Measurements from ENCODE around the gene MGAT1. TPM values are rescaled to one million over a fixed set of nuclear protein-coding genes. Genes with fewer than 3 reads are reported as not detected.
A peak's percentile ranks its signal among the peaks of the same experiment; 100 is the strongest.
"Not testable (repeated sequence)": the region's sequence is repeated elsewhere in the genome, so short reads cannot be mapped to it uniquely, and the experiment has no call there.

MGAT1 gene
- total RNA-seq, 1 experiment from 2014 or later, result 49.9 TPM

DNA sequence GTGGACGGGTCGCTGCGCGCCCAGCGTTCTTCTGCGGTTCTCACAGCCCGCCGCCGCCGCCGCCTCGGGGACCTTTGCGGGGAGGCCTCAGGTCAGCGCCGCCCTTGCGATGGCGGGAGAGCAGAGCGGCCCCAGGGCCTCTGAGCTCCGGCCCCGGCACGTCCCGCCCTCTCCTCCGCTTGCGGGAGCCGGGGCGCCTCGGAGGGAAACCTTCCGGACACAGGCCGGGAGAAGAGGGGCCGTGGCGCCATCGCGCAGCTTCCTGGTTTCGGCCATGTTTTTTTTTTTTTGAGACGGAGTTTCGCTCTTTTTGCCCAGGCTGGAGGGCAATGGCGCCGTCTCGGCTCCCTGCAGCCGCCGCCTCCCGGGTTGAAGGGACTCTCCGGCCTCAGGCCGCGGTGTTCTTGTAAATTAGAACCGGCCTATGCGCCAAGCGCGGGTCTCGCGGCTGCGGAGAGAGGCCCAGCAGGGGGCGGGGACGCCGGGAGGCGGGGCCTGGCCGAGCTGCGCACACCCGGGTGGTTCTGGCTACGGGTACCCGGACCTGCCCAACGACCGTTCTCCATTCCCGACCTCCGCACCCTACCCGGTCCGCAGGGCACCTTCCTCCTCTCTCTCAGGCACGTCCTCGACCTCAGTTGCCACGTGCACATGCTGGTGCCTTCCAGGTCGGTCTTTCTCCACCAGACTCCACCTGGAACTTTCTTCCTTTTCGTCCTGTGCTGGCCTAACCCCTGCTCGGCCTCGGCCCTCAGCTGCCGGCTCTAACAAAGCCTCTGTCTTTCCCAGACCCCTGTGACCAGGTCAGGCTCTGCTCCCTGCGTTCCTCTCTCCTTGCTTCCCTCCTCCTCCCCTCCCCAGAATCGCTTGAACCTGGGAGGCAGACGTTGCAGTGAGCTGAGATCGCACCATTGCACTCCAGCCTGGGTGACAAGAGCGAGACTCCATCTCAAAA lies 28.8 kb upstream of the MGAT1 start:
- ChIA-PET CTCF (no interaction called here), POLR2A (ENCODE audit: low non-redundant PET) (no interaction called here)
- Histone ChIP-seq H3K4me3 (ENCODE audit: low read depth, low read length, poor library complexity, severe bottlenecking) (peak overlapping the region; percentile 77), H3K36me3 (ENCODE audit: insufficient read depth, low read length, poor library complexity, severe bottlenecking) (peaks cover 9% of the 10 kb centered on the region), H3K4me1 (ENCODE audit: insufficient read depth, low read length, poor library complexity, severe bottlenecking) (no peaks in the 10 kb centered on the region), H3K9me3 (ENCODE audit: low read depth, low read length, poor library complexity, severe bottlenecking) (peaks cover 13% of the 10 kb centered on the region), H3K27me3 (replicated peaks; ENCODE audit: insufficient read depth, low read depth, low read length, poor library complexity) (no peaks in the 10 kb centered on the region), H3K27ac (ENCODE audit: low read depth, low read length, poor library complexity, severe bottlenecking) (peak overlapping the region; percentile 91)
- TF ChIP-seq, protein P1, sequence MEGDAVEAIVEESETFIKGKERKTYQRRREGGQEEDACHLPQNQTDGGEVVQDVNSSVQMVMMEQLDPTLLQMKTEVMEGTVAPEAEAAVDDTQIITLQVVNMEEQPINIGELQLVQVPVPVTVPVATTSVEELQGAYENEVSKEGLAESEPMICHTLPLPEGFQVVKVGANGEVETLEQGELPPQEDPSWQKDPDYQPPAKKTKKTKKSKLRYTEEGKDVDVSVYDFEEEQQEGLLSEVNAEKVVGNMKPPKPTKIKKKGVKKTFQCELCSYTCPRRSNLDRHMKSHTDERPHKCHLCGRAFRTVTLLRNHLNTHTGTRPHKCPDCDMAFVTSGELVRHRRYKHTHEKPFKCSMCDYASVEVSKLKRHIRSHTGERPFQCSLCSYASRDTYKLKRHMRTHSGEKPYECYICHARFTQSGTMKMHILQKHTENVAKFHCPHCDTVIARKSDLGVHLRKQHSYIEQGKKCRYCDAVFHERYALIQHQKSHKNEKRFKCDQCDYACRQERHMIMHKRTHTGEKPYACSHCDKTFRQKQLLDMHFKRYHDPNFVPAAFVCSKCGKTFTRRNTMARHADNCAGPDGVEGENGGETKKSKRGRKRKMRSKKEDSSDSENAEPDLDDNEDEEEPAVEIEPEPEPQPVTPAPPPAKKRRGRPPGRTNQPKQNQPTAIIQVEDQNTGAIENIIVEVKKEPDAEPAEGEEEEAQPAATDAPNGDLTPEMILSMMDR (conservative IDR thresholded peaks at IDR 0.05; ENCODE audit: low read depth, low read length), result no peak
- no peak for TF ChIP-seq EZH2 (IDR thresholded peaks at IDR 0.05; ENCODE audit: borderline replicate concordance, low read depth, low read length, poor library complexity, severe bottlenecking)
- peak; percentile 51 for DNase-seq (ENCODE audit: low spot score)
- BruUV-seq (replicated peaks), result TSS peak; percentile 63
- intact Hi-C loops (cut with micrococcal nuclease; ENCODE audit: unreplicated experiment), result no loop called here

GRCh38 chr5:180830253-180831138 lies 27.9 kb upstream of the MGAT1 start:
- H3K27ac ChIP-seq (ENCODE audit: low read depth, low read length, poor library complexity, severe bottlenecking), result peak overlapping the region; percentile 91
- DNase-seq (ENCODE audit: low spot score), result peak; percentile 43
- no peaks in the 10 kb centered on the region for H3K4me1 ChIP-seq (ENCODE audit: insufficient read depth, low read length, poor library complexity, severe bottlenecking)
- no peaks in the 10 kb centered on the region for H3K27me3 ChIP-seq (replicated peaks; ENCODE audit: insufficient read depth, low read depth, low read length, poor library complexity)
- TF ChIP-seq, protein P1 (conservative IDR thresholded peaks at IDR 0.05; ENCODE audit: low read depth, low read length), result no peak
- no peak for TF ChIP-seq EZH2 (IDR thresholded peaks at IDR 0.05; ENCODE audit: borderline replicate concordance, low read depth, low read length, poor library complexity, severe bottlenecking)
- peaks cover 13% of the 10 kb centered on the region for H3K9me3 ChIP-seq (ENCODE audit: low read depth, low read length, poor library complexity, severe bottlenecking)
- intact Hi-C loops (cut with micrococcal nuclease; ENCODE audit: unreplicated experiment), result no loop called here
- ChIA-PET POLR2A (ENCODE audit: low non-redundant PET) (no interaction called here), CTCF (no interaction called here)
- no TSS peak for BruUV-seq (replicated peaks)
- H3K36me3 ChIP-seq (ENCODE audit: insufficient read depth, low read length, poor library complexity, severe bottlenecking), result peaks cover 9% of the 10 kb centered on the region
- H3K4me3 ChIP-seq (ENCODE audit: low read depth, low read length, poor library complexity, severe bottlenecking), result peak overlapping the region; percentile 77

- intact Hi-C loops (cut with micrococcal nuclease; ENCODE audit: unreplicated experiment), result no loop called here
- Histone ChIP-seq H3K27ac (ENCODE audit: low read depth, low read length, poor library complexity, severe bottlenecking) (no peak overlapping the region), H3K9me3 (ENCODE audit: low read depth, low read length, poor library complexity, severe bottlenecking) (peaks cover 13% of the 10 kb centered on the region), H3K36me3 (ENCODE audit: insufficient read depth, low read length, poor library complexity, severe bottlenecking) (peaks cover 9% of the 10 kb centered on the region), H3K4me3 (ENCODE audit: low read depth, low read length, poor library complexity, severe bottlenecking) (no peak overlapping the region), H3K27me3 (replicated peaks; ENCODE audit: insufficient read depth, low read depth, low read length, poor library complexity) (no peaks in the 10 kb centered on the region), H3K4me1 (ENCODE audit: insufficient read depth, low read length, poor library complexity, severe bottlenecking) (no peaks in the 10 kb centered on the region)
- no peak for TF ChIP-seq EZH2 (IDR thresholded peaks at IDR 0.05; ENCODE audit: borderline replicate concordance, low read depth, low read length, poor library complexity, severe bottlenecking)
- TF ChIP-seq, protein P1 (conservative IDR thresholded peaks at IDR 0.05; ENCODE audit: low read depth, low read length), result no peak
- DNase-seq (ENCODE audit: low spot score), result no peak
- POLR2A ChIA-PET (ENCODE audit: low non-redundant PET), result no interaction called here
- no TSS peak for BruUV-seq (replicated peaks)
- CTCF ChIA-PET, result no interaction called here
Measured at GRCh38 chr5:180829726-180830125, 27.1 kb upstream of the MGAT1 start.

DNA sequence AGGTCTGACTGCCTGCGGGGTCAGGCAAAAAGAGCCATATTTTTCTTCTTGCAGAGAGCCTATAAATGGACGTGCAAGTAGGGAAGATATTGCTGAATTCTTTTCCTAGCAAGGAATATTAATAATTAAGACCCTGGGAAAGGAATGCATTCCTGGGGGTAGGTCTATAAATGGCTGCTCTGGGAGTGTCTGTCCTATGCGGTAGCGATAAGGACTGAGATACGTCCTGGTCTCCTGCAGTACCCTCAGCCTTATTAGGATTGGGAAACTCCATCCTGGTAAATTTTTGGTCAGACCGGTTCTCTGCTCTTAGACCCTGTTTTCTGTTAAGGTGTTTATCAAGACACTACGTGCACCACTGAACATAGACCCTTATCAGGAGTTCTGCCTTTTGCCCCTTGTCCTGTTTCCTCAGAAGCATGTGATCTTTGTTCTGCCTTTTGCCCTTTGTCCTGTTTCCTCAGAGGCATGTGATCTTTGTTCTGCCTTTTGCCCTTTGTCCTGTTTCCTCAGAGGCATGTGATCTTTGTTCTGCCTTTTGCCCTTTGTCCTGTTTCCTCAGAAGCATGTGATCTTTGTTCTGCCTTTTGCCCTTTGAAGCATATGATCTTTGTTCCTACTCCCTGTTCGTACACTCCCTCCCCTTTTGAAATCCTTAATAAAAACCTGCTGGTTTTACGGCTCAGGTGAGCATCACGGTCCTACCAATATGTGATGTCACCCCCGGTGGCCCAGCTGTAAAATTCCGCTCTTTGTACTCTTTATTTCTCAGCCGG lies 26.3 kb upstream of the MGAT1 start:
- BruUV-seq (replicated peaks); H3K27me3 ChIP-seq (replicated peaks; ENCODE audit: insufficient read depth, low read depth, low read length, poor library complexity); CTCF ChIA-PET; POLR2A ChIA-PET (ENCODE audit: low non-redundant PET); H3K4me3 ChIP-seq (ENCODE audit: low read depth, low read length, poor library complexity, severe bottlenecking); H3K4me1 ChIP-seq (ENCODE audit: insufficient read depth, low read length, poor library complexity, severe bottlenecking); H3K36me3 ChIP-seq (ENCODE audit: insufficient read depth, low read length, poor library complexity, severe bottlenecking); DNase-seq (ENCODE audit: low spot score); H3K27ac ChIP-seq (ENCODE audit: low read depth, low read length, poor library complexity, severe bottlenecking); intact Hi-C loops (cut with micrococcal nuclease; ENCODE audit: unreplicated experiment): not testable (repeated sequence)
- H3K9me3 ChIP-seq (ENCODE audit: low read depth, low read length, poor library complexity, severe bottlenecking), result peaks cover 13% of the 10 kb centered on the region

Measured in A673 (cell line).